GM13976 (cell line): ENCODE results near the gene RHOA.

Experiments used
- DNase-seq: peaks from one replicate; pipeline ENCODE4 v3.0.0; 2012; ENCODE audit warnings: low spot score
- CTCF ChIP-seq: IDR thresholded peaks from 2 replicates; pipeline ENCODE4 v1.5.1; 2012; ENCODE audit warnings: borderline replicate concordance, mild to moderate bottlenecking; ENCODE audit not compliant: insufficient read depth; ENCODE audit errors: extremely low read depth, missing control alignments, control extremely low read depth
- in situ Hi-C: fragments of 300-500 bp; cut with MboI; formaldehyde crosslinking; loops from one replicate; pipeline ENCODE4 v1.12.0; 2022; ENCODE audit warnings: low sequenced_read_pairs, mixed read lengths, inconsistent platforms; ENCODE audit not compliant: unreplicated experiment

RHOA gene

GRCh38 chr3:49313896-49314688 lies 97.7 kb downstream of the RHOA start:
- TF ChIP-seq CTCF: no peak
- in situ Hi-C loops: no loop called here
- DNase-seq: no peak

- in situ Hi-C loops: no loop called here
- DNase-seq: peak; percentile 36
- no peak for TF ChIP-seq CTCF
Observed at GRCh38 chr3:49311283-49311682, 100.5 kb downstream of the RHOA start.

GRCh38 chr3:49310677-49311076 lies 101.1 kb downstream of the RHOA start:
- in situ Hi-C loops: no loop called here
- DNase-seq: no peak
- no peak for TF ChIP-seq CTCF
